ENCODE data around the gene NHERF2.

Gene NHERF2

GRCh38 chr16:2025251-2025650 lies 1.5 kb upstream of the NHERF2 start:
- no peak overlapping the region for H3K4me3 ChIP-seq (ENCODE audit: low read length)
- DNase-seq (ENCODE audit: low read depth) = no peak
- TF ChIP-seq CTCF (conservative IDR thresholded peaks at IDR 0.05; ENCODE audit: low read length) = no peak

- TF ChIP-seq CTCF (conservative IDR thresholded peaks at IDR 0.05; ENCODE audit: low read length) = no peak
- DNase-seq (ENCODE audit: low read depth) = no peak
- H3K4me3 ChIP-seq (ENCODE audit: low read length) = peak overlapping the region; percentile 55
These were observed 733 bp upstream of the NHERF2 start for GRCh38 chr16:2025878-2026460.

- TF ChIP-seq CTCF (conservative IDR thresholded peaks at IDR 0.05; ENCODE audit: low read length) = no peak
- H3K4me3 ChIP-seq (ENCODE audit: low read length) = peak overlapping the region; percentile 73
- peak; percentile 48 for DNase-seq (ENCODE audit: low read depth)
These were observed 615 bp downstream of the NHERF2 start for GRCh38 chr16:2027024-2028010.

- TF ChIP-seq CTCF (conservative IDR thresholded peaks at IDR 0.05; ENCODE audit: low read length) = no peak
- no peak for DNase-seq (ENCODE audit: low read depth)
These were observed 1.4 kb downstream of the NHERF2 start for GRCh38 chr16:2028146-2028545.

GRCh38 chr16:2028620-2029220 lies 2.0 kb downstream of the NHERF2 start:
- TF ChIP-seq CTCF (conservative IDR thresholded peaks at IDR 0.05; ENCODE audit: low read length) = no peak
- no peak for DNase-seq (ENCODE audit: low read depth)
- no peak overlapping the region; the same call in 1 of the 2 replicates for H3K4me3 ChIP-seq (ENCODE audit: low read length)

More at GRCh38 chr16:2028146-2028545, 1.4 kb downstream of the NHERF2 start:
- H3K4me3 ChIP-seq (ENCODE audit: low read length) = peak overlapping the region; percentile 73

GRCh38 chr16:2029350-2029749 lies 2.6 kb downstream of the NHERF2 start:
- DNase-seq (ENCODE audit: low read depth) = no peak
- no peak overlapping the region for H3K4me3 ChIP-seq (ENCODE audit: low read length)
- no peak for TF ChIP-seq CTCF (conservative IDR thresholded peaks at IDR 0.05; ENCODE audit: low read length)

All from AG10803 (cell line).